ENCODE data around the gene TMA7B. TPM values are rescaled to one million over a fixed set of nuclear protein-coding genes. Genes with fewer than 3 reads are reported as not detected.

TMA7B gene
- total and polyA plus RNA-seq, 2 donors (not counting 1 experiment from before 2014, with no cell fraction given): 0.85 to 1.4 TPM

GRCh38 chr22:39916496-39916895, 43.7 kb upstream of the TMA7B start:
- H3K9me3 ChIP-seq (ENCODE audit: control extremely low read depth in 1 of 3, control insufficient read depth in 2 of 3, insufficient read depth in 1 of 3, low read length in 2 of 3): no peaks in the 10 kb centered on the region
- TF ChIP-seq CTCF (IDR thresholded peaks at IDR 0.05): no peak
- no peak for TF ChIP-seq EZH2 (IDR thresholded peaks at IDR 0.05; ENCODE audit: borderline replicate concordance, insufficient read depth, low read depth, low read length, poor library complexity, severe bottlenecking)
- no peak overlapping the region for H3K27ac ChIP-seq (ENCODE audit: low read length in 2 of 2)
- WGBS (ENCODE audit: insufficient coverage): 71% methylated on average over 1 of the region's 3 CpGs
- peaks cover 56% of the 10 kb centered on the region for H3K4me1 Mint-ChIP-seq
- no peak overlapping the region for H3K4me2 ChIP-seq (replicated peaks; ENCODE audit: low read depth, low read length, poor library complexity, severe bottlenecking)
- no peaks in the 10 kb centered on the region for H3K9me3 Mint-ChIP-seq (ENCODE audit: insufficient read depth)
- DNase-seq (no peak), ATAC-seq (ENCODE audit: low read depth) (no peak)
- H3K27me3 Mint-ChIP-seq: no peaks in the 10 kb centered on the region
- no peak overlapping the region for H2AFZ ChIP-seq (ENCODE audit: insufficient read depth, low read depth, low read length, poor library complexity, severe bottlenecking)
- POLR2A ChIA-PET: no interaction called here
- no peak overlapping the region for H3K4me3 ChIP-seq (ENCODE audit: control extremely low read depth in 1 of 5, extremely low read depth in 1 of 5, insufficient read depth in 1 of 5, low read depth in 2 of 5, low read length in 4 of 5)
- H3K36me3 ChIP-seq (replicated peaks in 1 of 2; ENCODE audit: control extremely low read depth in 1 of 2, control insufficient read depth in 1 of 2, extremely low read depth in 1 of 2, insufficient read depth in 2 of 2, low read length in 1 of 2): no peaks in the 10 kb centered on the region
- no peak overlapping the region for H3K4me3 Mint-ChIP-seq
- H3K9ac ChIP-seq (ENCODE audit: low read length): no peak overlapping the region
- peaks cover 88% of the 10 kb centered on the region for H3K79me2 ChIP-seq (ENCODE audit: control insufficient read depth, insufficient read depth, low read length)
- intact Hi-C loops (cut with micrococcal nuclease): no loop called here
- H3K4me1 ChIP-seq (ENCODE audit: control insufficient read depth in 2 of 2, insufficient read depth in 2 of 2, low read length in 2 of 2): peaks cover 21 to 23% of the 10 kb centered on the region in 2 donors
- CTCF ChIA-PET: interaction anchor here (0.6 to 1.2 kb wide), 2 partner anchors 16 to 429 kb away, joined by 3 to 4 read pairs; no protein-coding TSS in a partner anchor
- peaks cover 6% of the 10 kb centered on the region for H4K20me1 ChIP-seq (ENCODE audit: control insufficient read depth, insufficient read depth, low read length, poor library complexity, severe bottlenecking)
- no peaks in the 10 kb centered on the region for H3K27me3 ChIP-seq (replicated peaks in 1 of 4; ENCODE audit: control extremely low read depth in 1 of 4, control insufficient read depth in 3 of 4, insufficient read depth in 4 of 4, low read length in 3 of 4)
- no peak overlapping the region for H3K27ac Mint-ChIP-seq

GRCh38 chr22:39917197-39917643, 43.0 kb upstream of the TMA7B start:
- Mint-ChIP-seq H3K27ac (no peak overlapping the region), H3K9me3 (ENCODE audit: insufficient read depth) (no peaks in the 10 kb centered on the region), H3K4me3 (no peak overlapping the region), H3K4me1 (peaks cover 56% of the 10 kb centered on the region), H3K27me3 (peaks cover 2% of the 10 kb centered on the region)
- 97% methylated on average over 3 of the region's 5 CpGs for WGBS (ENCODE audit: insufficient coverage)
- intact Hi-C loops (cut with micrococcal nuclease): no loop called here
- ATAC-seq (ENCODE audit: low read depth): no peak
- Histone ChIP-seq H3K9ac (ENCODE audit: low read length) (no peak overlapping the region), H3K27ac (ENCODE audit: low read length in 2 of 2) (no peak overlapping the region), H3K79me2 (ENCODE audit: control insufficient read depth, insufficient read depth, low read length) (peaks cover 86% of the 10 kb centered on the region), H3K9me3 (ENCODE audit: control extremely low read depth in 1 of 3, control insufficient read depth in 2 of 3, insufficient read depth in 1 of 3, low read length in 2 of 3) (no peaks in the 10 kb centered on the region), H3K36me3 (replicated peaks in 1 of 2; ENCODE audit: control extremely low read depth in 1 of 2, control insufficient read depth in 1 of 2, extremely low read depth in 1 of 2, insufficient read depth in 2 of 2, low read length in 1 of 2) (no peaks in the 10 kb centered on the region), H3K4me3 (ENCODE audit: control extremely low read depth in 1 of 5, extremely low read depth in 1 of 5, insufficient read depth in 1 of 5, low read depth in 2 of 5, low read length in 4 of 5) (no peak overlapping the region), H3K4me1 (ENCODE audit: control insufficient read depth in 2 of 2, insufficient read depth in 2 of 2, low read length in 2 of 2) (peaks cover 21 to 23% of the 10 kb centered on the region in 2 donors), H3K27me3 (replicated peaks in 1 of 4; ENCODE audit: control extremely low read depth in 1 of 4, control insufficient read depth in 3 of 4, insufficient read depth in 4 of 4, low read length in 3 of 4) (no peaks in the 10 kb centered on the region), H2AFZ (ENCODE audit: insufficient read depth, low read depth, low read length, poor library complexity, severe bottlenecking) (no peak overlapping the region), H3K4me2 (replicated peaks; ENCODE audit: low read depth, low read length, poor library complexity, severe bottlenecking) (no peak overlapping the region), H4K20me1 (ENCODE audit: control insufficient read depth, insufficient read depth, low read length, poor library complexity, severe bottlenecking) (peaks cover 6% of the 10 kb centered on the region)
- CTCF ChIA-PET: no interaction called here
- TF ChIP-seq CTCF (IDR thresholded peaks at IDR 0.05) (no peak), EZH2 (IDR thresholded peaks at IDR 0.05; ENCODE audit: borderline replicate concordance, insufficient read depth, low read depth, low read length, poor library complexity, severe bottlenecking) (no peak)
- no peak for DNase-seq
- POLR2A ChIA-PET: no interaction called here

All from B cell (primary cell).